Retinal pigment epithelial cell (primary cell): ENCODE results near the gene ERC2.

ENCODE experiments used
- DNase-seq: peaks from one replicate; pipeline ENCODE4 v3.0.0-alpha.2; 2010; ENCODE audit warnings: low read depth
- H3K4me3 ChIP-seq: 2 replicates; pipeline ENCODE4 v1.5.1; 2011; ENCODE audit warnings: mild to moderate bottlenecking, low read length, control low read depth, moderate library complexity
- TF ChIP-seq, protein P1 (sequence below): conservative IDR thresholded peaks from 2 replicates; pipeline ENCODE4 v1.5.1; 2011; ENCODE audit warnings: low read depth, low read length, control low read depth, inconsistent platforms

The ERC2 gene

DNA sequence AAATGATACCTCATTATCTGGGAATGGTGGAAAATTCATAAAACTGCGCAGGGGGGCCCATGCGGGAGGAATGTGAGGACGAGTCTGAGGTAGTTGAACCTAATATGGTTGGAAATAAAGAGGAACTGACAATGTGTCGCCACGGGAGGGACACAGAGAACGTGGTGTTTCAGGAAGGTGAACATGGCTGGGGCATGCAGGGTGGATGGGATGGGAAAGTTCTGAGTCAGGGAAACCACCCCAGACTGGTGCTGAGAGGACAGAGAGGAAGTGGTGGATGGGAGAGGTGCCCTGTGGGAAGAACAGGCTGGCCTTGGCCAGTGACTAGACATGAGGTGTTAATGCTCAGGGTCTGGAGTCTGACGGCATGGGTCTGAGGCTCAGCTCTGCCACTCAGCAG is 844.0 kb downstream of the ERC2 start:
- TF ChIP-seq, protein P1, sequence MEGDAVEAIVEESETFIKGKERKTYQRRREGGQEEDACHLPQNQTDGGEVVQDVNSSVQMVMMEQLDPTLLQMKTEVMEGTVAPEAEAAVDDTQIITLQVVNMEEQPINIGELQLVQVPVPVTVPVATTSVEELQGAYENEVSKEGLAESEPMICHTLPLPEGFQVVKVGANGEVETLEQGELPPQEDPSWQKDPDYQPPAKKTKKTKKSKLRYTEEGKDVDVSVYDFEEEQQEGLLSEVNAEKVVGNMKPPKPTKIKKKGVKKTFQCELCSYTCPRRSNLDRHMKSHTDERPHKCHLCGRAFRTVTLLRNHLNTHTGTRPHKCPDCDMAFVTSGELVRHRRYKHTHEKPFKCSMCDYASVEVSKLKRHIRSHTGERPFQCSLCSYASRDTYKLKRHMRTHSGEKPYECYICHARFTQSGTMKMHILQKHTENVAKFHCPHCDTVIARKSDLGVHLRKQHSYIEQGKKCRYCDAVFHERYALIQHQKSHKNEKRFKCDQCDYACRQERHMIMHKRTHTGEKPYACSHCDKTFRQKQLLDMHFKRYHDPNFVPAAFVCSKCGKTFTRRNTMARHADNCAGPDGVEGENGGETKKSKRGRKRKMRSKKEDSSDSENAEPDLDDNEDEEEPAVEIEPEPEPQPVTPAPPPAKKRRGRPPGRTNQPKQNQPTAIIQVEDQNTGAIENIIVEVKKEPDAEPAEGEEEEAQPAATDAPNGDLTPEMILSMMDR = no peak
- DNase-seq = no peak
- no peak overlapping the region for H3K4me3 ChIP-seq

DNA sequence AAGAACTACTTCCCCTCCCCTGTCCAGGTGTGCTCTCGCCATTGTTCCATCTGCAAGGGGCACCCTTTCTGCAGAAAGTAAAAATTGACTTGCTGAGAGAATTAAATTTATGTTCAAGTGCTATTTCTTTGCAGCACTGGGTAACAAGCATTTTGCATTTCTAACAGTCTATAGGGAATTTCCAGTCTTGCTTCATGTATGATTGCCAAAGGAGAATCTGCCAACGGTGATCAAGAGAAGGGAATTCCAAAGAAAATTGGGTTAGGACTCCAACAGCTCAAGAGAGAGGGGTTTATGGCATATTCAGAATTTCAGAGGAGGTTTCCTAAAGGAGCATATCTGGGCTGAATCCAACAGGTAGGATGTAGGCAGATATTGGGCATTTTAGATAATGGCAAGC is 844.5 kb downstream of the ERC2 start:
- H3K4me3 ChIP-seq = no peak overlapping the region
- TF ChIP-seq, protein P1 = no peak
- no peak for DNase-seq

- H3K4me3 ChIP-seq = no peak overlapping the region
- no peak for DNase-seq
- TF ChIP-seq, protein P1 = no peak
These were observed 845.5 kb downstream of the ERC2 start for GRCh38 chr3:55622733-55623132.

GRCh38 chr3:55622116-55622515 is 846.2 kb downstream of the ERC2 start:
- no peak overlapping the region for H3K4me3 ChIP-seq
- TF ChIP-seq, protein P1 = no peak
- DNase-seq = no peak

DNA sequence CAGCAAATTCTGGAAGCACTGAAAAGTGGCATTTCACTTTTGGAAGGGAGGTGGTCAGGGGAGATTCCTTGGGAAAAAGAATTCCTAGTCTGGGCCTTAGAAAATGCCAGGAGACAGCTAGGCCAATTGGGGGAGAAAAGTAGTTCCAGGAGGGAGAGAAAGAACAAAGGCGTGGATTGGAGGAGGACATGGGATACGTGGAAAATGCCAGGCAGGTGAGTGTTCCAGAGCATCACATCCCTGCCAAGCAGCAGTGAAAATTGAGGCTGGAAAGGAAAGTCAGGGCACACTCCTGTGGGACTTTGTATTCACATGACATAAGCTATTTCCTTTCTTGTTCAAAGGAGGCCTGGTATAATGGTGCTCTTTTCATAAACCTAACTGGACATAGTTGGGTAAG is 846.6 kb downstream of the ERC2 start:
- DNase-seq = no peak
- TF ChIP-seq, protein P1 = no peak
- no peak overlapping the region for H3K4me3 ChIP-seq

GRCh38 chr3:55621026-55621422 is 847.2 kb downstream of the ERC2 start:
- H3K4me3 ChIP-seq = no peak overlapping the region
- DNase-seq = no peak
- TF ChIP-seq, protein P1 = no peak

GRCh38 chr3:55620351-55621025 is 847.8 kb downstream of the ERC2 start:
- TF ChIP-seq, protein P1 = no peak
- no peak for DNase-seq
- no peak overlapping the region for H3K4me3 ChIP-seq
